Ishikawa (cell line): ENCODE measurements around the gene FAM177A1.

Experiments used
- CEBPB ChIP-seq: IDR thresholded peaks from 2 replicates; pipeline ENCODE4 v1.6.1; 2012
- CREB1 ChIP-seq: IDR thresholded peaks from 2 replicates; pipeline ENCODE4 v1.6.1; 2012; ENCODE audit warnings: low read depth
- EGR1 ChIP-seq: IDR thresholded peaks from 2 replicates; pipeline ENCODE4 v1.6.1; 2012
- EP300 ChIP-seq: IDR thresholded peaks from 2 replicates; pipeline ENCODE4 v1.6.1; 2012; ENCODE audit warnings: borderline replicate concordance
- FOXM1 ChIP-seq: IDR thresholded peaks from 2 replicates; pipeline ENCODE4 v1.6.1; 2012; ENCODE audit warnings: low read depth, borderline replicate concordance
- NFIC ChIP-seq: IDR thresholded peaks from 2 replicates; pipeline ENCODE4 v1.6.1; 2012
- RAD21 ChIP-seq: IDR thresholded peaks from 2 replicates; pipeline ENCODE4 v1.6.1; 2012; ENCODE audit warnings: low read depth
- REST ChIP-seq: IDR thresholded peaks from 2 replicates; pipeline ENCODE4 v1.6.1; 2012; ENCODE audit warnings: low read depth, mild to moderate bottlenecking
- TAF1 ChIP-seq: IDR thresholded peaks from 2 replicates; pipeline ENCODE4 v1.6.1; 2012; ENCODE audit warnings: low read depth, mild to moderate bottlenecking
- TCF12 ChIP-seq: IDR thresholded peaks from 2 replicates; pipeline ENCODE4 v1.6.1; 2012; ENCODE audit warnings: low read depth
- TEAD4 ChIP-seq: IDR thresholded peaks from 2 replicates; pipeline ENCODE4 v1.6.1; 2012
- USF1 ChIP-seq: IDR thresholded peaks from 2 replicates; pipeline ENCODE4 v1.6.1; 2012
- YY1 ChIP-seq: IDR thresholded peaks from 2 replicates; pipeline ENCODE4 v1.6.1; 2012; ENCODE audit warnings: low read depth
- TF ChIP-seq, protein P1 (sequence below): IDR thresholded peaks from 2 replicates; pipeline ENCODE4 v1.6.1; 2012

GRCh38 chr14:35028435-35028834 lies 17.6 kb upstream of the FAM177A1 start:
- TF ChIP-seq EP300 (no peak), USF1 (no peak), TCF12 (no peak), TEAD4 (no peak), NFIC (no peak), YY1 (no peak), CREB1 (no peak), FOXM1 (no peak), RAD21 (no peak), CEBPB (no peak), TAF1 (no peak), EGR1 (no peak), REST (no peak)
- TF ChIP-seq, protein P1, sequence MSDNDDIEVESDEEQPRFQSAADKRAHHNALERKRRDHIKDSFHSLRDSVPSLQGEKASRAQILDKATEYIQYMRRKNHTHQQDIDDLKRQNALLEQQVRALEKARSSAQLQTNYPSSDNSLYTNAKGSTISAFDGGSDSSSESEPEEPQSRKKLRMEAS = no peak
